A549 (cell line): ENCODE data around the gene PER1. TPM values are rescaled to one million over a fixed set of nuclear protein-coding genes. Genes with fewer than 3 reads are reported as not detected.

Source experiments
- ATAC-seq, 2 experiments: fragments of 200-7000 bp in 1 of 2; fragments of >200 bp in 1 of 2; cut with Nextera tagmentation in 1 of 2; cut with Tn5 transposase in 1 of 2; 3 replicates each; pipeline versions ENCODE4 v1.8.0 to v1.9.1; 2018 to 2020; ENCODE audit warnings: mild to moderate bottlenecking in 1 of 2, moderate library complexity in 1 of 2
- CTCF ChIA-PET: fragments of 300-600 bp; sonication (Branson Sonifier 250); formaldehyde crosslinking; extraction: SDS; loops from one replicate; lab custom pipeline; 2021; ENCODE audit warnings: antibody characterized with exemption, inconsistent platforms; lab: Yijun Ruan, JAX
- POLR2A ChIA-PET: fragments of 350-600 bp; formaldehyde crosslinking; extraction: SDS; loops from one replicate; lab custom pipeline; 2021; ENCODE audit warnings: antibody characterized with exemption, inconsistent platforms; lab: Yijun Ruan, JAX
- DNase-seq, 2 experiments: peaks; one replicate each; pipeline versions ENCODE4 v3.0.0 to v3.0.0-alpha.2; 2011 to 2016; ENCODE audit warnings: low read depth in 1 of 2, low spot score in 1 of 2
- FAIRE-seq: peaks from 2 replicates; lab custom pipeline; 2011; peaks lifted over from hg19 to GRCh38; lab: Jason Lieb, UNC
- H3K27ac ChIP-seq, 2 experiments: fragments of >200 bp; sonication (Bioruptor Twin); formaldehyde crosslinking; 3 replicates each; pipeline ENCODE4 v1.5.1; 2016 to 2017
- H3K4me1 ChIP-seq: fragments of >200 bp; sonication (Bioruptor Twin); formaldehyde crosslinking; 3 replicates; pipeline ENCODE4 v1.6.1; 2016
- H3K4me2 ChIP-seq: fragments of >200 bp; sonication (Bioruptor Twin); formaldehyde crosslinking; 3 replicates; pipeline ENCODE4 v1.6.1; 2016
- H3K4me3 ChIP-seq: fragments of >200 bp; sonication (Bioruptor Twin); formaldehyde crosslinking; 3 replicates; pipeline ENCODE4 v1.5.1; 2016
- H3K9me3 ChIP-seq: fragments of >200 bp; sonication (Bioruptor Twin); formaldehyde crosslinking; 3 replicates; pipeline ENCODE4 v1.6.1; 2016
- CEBPB ChIP-seq, 2 experiments: fragments of >200 bp in 1 of 2; sonication (Bioruptor Twin) in 1 of 2; formaldehyde crosslinking in 1 of 2; IDR thresholded peaks; 2 replicates each; pipeline ENCODE4 v1.6.1; 2012 to 2016
- E2F6 ChIP-seq: IDR thresholded peaks from 2 replicates; pipeline ENCODE4 v1.6.1; 2012; ENCODE audit warnings: low read depth, borderline replicate concordance
- EHMT2 ChIP-seq: fragments of 200-600 bp; sonication (generic); IDR thresholded peaks from 2 replicates; pipeline ENCODE4 v1.6.1; 2016; ENCODE audit warnings: antibody characterized with exemption, low read depth, mild to moderate bottlenecking, moderate library complexity
- ESRRA ChIP-seq: fragments of 150-350 bp; IDR thresholded peaks from 2 replicates; pipeline ENCODE4 v1.6.1; 2014; ENCODE audit warnings: mild to moderate bottlenecking, low read length, borderline replicate concordance
- HDAC2 ChIP-seq: fragments of 200-600 bp; sonication (generic); IDR thresholded peaks from 2 replicates; pipeline ENCODE4 v1.6.1; 2016
- HOXB5 ChIP-seq: fragments of 250-450 bp; sonication (Bioruptor Pico); IDR thresholded peaks from 2 replicates; pipeline ENCODE4 v1.5.0; 2020; ENCODE audit warnings: mild to moderate bottlenecking, moderate library complexity
- KDM1A ChIP-seq: fragments of 200-600 bp; sonication (generic); IDR thresholded peaks from 2 replicates; pipeline ENCODE4 v1.6.1; 2016; ENCODE audit warnings: low read depth, mild to moderate bottlenecking
- MAFK ChIP-seq: fragments of 450-650 bp; IDR thresholded peaks from 2 replicates; pipeline ENCODE4 v1.6.1; 2014; ENCODE audit not compliant: partially characterized antibody
- MAX ChIP-seq: IDR thresholded peaks from 2 replicates; pipeline ENCODE4 v1.6.1; 2012
- MAZ ChIP-seq: fragments of 150-350 bp; IDR thresholded peaks from 2 replicates; pipeline ENCODE4 v1.6.1; 2014; ENCODE audit warnings: antibody characterized with exemption, low read depth, low read length, borderline replicate concordance
- MYC ChIP-seq: IDR thresholded peaks from 2 replicates; pipeline ENCODE4 v1.6.1; 2012; ENCODE audit warnings: mild to moderate bottlenecking, inconsistent platforms, low read length, improper control_type of control experiment, borderline replicate concordance
- PHF8 ChIP-seq: fragments of 200-600 bp; sonication (generic); IDR thresholded peaks from 2 replicates; pipeline ENCODE4 v1.6.1; 2016; ENCODE audit warnings: low read depth, mild to moderate bottlenecking, antibody characterized with exemption, moderate library complexity, borderline replicate concordance
- RCOR1 ChIP-seq: fragments of 150-350 bp; IDR thresholded peaks from 2 replicates; pipeline ENCODE4 v1.6.1; 2014; ENCODE audit warnings: antibody characterized with exemption, low read length, low read depth
- SMC3 ChIP-seq: fragments of >200 bp; sonication (Bioruptor Twin); formaldehyde crosslinking; IDR thresholded peaks from 3 replicates; pipeline ENCODE4 v1.6.1; 2018; ENCODE audit warnings: inconsistent platforms
- SREBF2 ChIP-seq: fragments of 450-650 bp; IDR thresholded peaks from 2 replicates; pipeline ENCODE4 v1.6.1; 2014; ENCODE audit warnings: mild to moderate bottlenecking, moderate library complexity
- ZC3H11A ChIP-seq: fragments of 450-650 bp; IDR thresholded peaks from 2 replicates; pipeline ENCODE4 v1.6.1; 2014; ENCODE audit warnings: antibody characterized with exemption, mild to moderate bottlenecking
- WGBS: methylation state at CpG from one replicate; pipeline ENCODE4 v1.1.6; 2017; ENCODE audit errors: missing lambda C conversion rate; 5-methylcytosine and 5-hydroxymethylcytosine counted together
- polyA plus RNA-seq, 4 experiments: library from polyadenylated mRNA; depleted of rRNA in 3 of 4; stranded (reverse); fragments of >200 nt; fragmentation: RNase III in 1 of 4; extraction: RNeasy Plus Mini Kit Qiagen cat#74134 plus additional on column Dnase treatment in 1 of 4; gene quantifications; 2 replicates in 3 of 4; 3 replicates in 1 of 4; pipeline ENCODE4 v1.2.3, GENCODE V29; 2011 to 2017
- TF ChIP-seq, protein P1 (sequence below): fragments of >200 bp; sonication (Bioruptor Twin); formaldehyde crosslinking; IDR thresholded peaks from 3 replicates; pipeline ENCODE4 v1.5.1; 2016

PER1 gene
- polyA plus RNA-seq, 2 of the 4 experiments (the other 2 are of a cell fraction), result 5.5 to 8.7 TPM

GRCh38 chr17:8185582-8186445 is 33.6 kb upstream of the PER1 start:
- peak; percentile 82 for TF ChIP-seq MAX
- TF ChIP-seq SREBF2, result peak; percentile 96
- peak in 1 of 2 experiments; percentile 73; a peak in 2 of 4 replicates for TF ChIP-seq CEBPB (IDR thresholded peaks at IDR 0.05)
- TF ChIP-seq MYC, result peak; percentile 54
- TF ChIP-seq SMC3, result peak; percentile 14; the same call in 1 of the 3 replicates
- TF ChIP-seq EHMT2, result no peak
- 0 out of 2 replicates have a peak, but pooled peaks have one; percentile 14 for TF ChIP-seq KDM1A
- TF ChIP-seq PHF8, result 0 out of 2 replicates have a peak, but pooled peaks have one; percentile 20
- no peak for TF ChIP-seq E2F6
- TF ChIP-seq RCOR1, result peak; percentile 59; the same call in 1 of the 2 replicates
- peak; percentile 27; the same call in 1 of the 2 replicates for TF ChIP-seq ESRRA
- TF ChIP-seq MAZ, result peak; percentile 82; the same call in 1 of the 2 replicates
- TF ChIP-seq HDAC2, result no peak
- Histone ChIP-seq H3K4me2 (peak overlapping the region; percentile 90), H3K4me1 (peaks cover 20% of the 10 kb centered on the region), H3K4me3 (peak overlapping the region; percentile 59), H3K9me3 (no peaks in the 10 kb centered on the region), H3K27ac (peak overlapping the region; percentile 75 to 94)
- no peak for FAIRE-seq
- under 1% methylated on average over 36 of the region's 44 CpGs for WGBS
- POLR2A ChIA-PET, result interaction anchor here (0.6 to 4.0 kb wide), 10 partner anchors 9 to 686 kb away, joined by 3 to 45 read pairs (median 6); partner anchors contain the start of genes CTC1 and TMEM107
- CTCF ChIA-PET, result interaction anchor here (0.6 to 11.3 kb wide), 13 partner anchors 9 to 148 kb away, joined by 3 to 164 read pairs (median 8); partner anchors contain the start of genes ALOXE3, AURKB and TMEM107
- peak; percentile 77 to 88 for DNase-seq
- peak; percentile 10 to 17; a peak in 5 of 6 replicates for ATAC-seq

DNA sequence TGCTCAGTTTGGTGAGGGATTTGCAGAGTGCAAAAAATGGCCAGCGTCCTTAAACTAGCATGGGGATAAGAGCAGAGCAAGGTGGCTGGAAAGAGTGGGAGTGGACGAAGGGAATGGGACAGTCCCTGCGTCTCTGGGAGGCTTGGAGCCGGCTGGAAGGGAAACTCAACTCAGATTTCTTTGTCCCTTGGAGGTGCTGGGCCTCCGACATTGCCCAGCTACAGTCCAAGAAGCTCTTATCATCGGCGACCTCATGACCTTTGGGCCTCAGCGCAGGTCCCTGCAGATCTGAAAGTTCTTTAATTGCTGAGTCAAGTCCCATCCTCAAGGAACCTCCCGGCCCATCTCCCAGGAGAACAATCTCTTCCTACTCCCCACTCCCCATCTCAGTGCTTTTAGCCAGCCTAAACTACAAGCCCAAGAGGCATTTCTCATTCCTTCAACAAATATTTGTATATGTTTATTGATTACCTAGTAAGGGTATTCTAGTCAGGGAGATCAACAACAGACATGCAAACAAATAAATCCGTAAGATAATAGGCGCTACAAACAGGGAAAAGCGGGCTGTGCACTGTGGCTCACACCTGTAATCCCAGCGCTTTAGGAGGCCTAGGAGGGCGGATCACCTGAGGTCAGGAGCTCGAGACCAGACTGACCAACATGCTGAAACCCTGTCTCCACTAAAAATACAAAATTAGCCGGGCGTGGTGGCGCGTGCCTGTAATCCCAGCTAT is 25.0 kb upstream of the PER1 start:
- TF ChIP-seq MAFK (peak; percentile 39), HOXB5 (no peak), ZC3H11A (no peak)
- TF ChIP-seq, protein P1, sequence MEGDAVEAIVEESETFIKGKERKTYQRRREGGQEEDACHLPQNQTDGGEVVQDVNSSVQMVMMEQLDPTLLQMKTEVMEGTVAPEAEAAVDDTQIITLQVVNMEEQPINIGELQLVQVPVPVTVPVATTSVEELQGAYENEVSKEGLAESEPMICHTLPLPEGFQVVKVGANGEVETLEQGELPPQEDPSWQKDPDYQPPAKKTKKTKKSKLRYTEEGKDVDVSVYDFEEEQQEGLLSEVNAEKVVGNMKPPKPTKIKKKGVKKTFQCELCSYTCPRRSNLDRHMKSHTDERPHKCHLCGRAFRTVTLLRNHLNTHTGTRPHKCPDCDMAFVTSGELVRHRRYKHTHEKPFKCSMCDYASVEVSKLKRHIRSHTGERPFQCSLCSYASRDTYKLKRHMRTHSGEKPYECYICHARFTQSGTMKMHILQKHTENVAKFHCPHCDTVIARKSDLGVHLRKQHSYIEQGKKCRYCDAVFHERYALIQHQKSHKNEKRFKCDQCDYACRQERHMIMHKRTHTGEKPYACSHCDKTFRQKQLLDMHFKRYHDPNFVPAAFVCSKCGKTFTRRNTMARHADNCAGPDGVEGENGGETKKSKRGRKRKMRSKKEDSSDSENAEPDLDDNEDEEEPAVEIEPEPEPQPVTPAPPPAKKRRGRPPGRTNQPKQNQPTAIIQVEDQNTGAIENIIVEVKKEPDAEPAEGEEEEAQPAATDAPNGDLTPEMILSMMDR, result no peak
- peak overlapping the region; percentile 91 to 95 for H3K27ac ChIP-seq
- ChIA-PET POLR2A (interaction anchor here (0.6 to 1.6 kb wide), 8 partner anchors 9 to 58 kb away, joined by 3 to 8 read pairs (median 5); partner anchors contain the start of gene BORCS6), CTCF (interaction anchor here (0.6 to 2.0 kb wide), 8 partner anchors 9 to 560 kb away, joined by 3 to 14 read pairs (median 3); no protein-coding TSS in a partner anchor)
- DNase-seq (no peak), ATAC-seq (no peak; a peak in 1 of 6 replicates), FAIRE-seq (no peak)
- no peaks in the 10 kb centered on the region for H3K9me3 ChIP-seq
- 63% methylated on average over 19 of the region's 19 CpGs for WGBS
- H3K4me3 ChIP-seq, result peak overlapping the region; percentile 55
- peak overlapping the region; percentile 98 for H3K4me2 ChIP-seq
- peaks cover 34% of the 10 kb centered on the region for H3K4me1 ChIP-seq
